Osteocyte (in vitro differentiated cells): ENCODE results near the gene RNF125. TPM values are rescaled to one million over a fixed set of nuclear protein-coding genes. Genes with fewer than 3 reads are reported as not detected.

ENCODE experiments used
- DNase-seq: peaks from one replicate; pipeline ENCODE4 v3.0.0; 2021; ENCODE audit warnings: mixed read lengths; ENCODE audit not compliant: unreplicated experiment; ENCODE audit errors: extremely low spot score
- H3K27ac Mint-ChIP-seq: one replicate; pipeline ENCODE4 v1.8.0; 2021; ENCODE audit warnings: mild to moderate bottlenecking, mixed read lengths; ENCODE audit not compliant: unreplicated experiment
- H3K27me3 Mint-ChIP-seq: one replicate; pipeline ENCODE4 v1.8.0; 2021; ENCODE audit warnings: mixed read lengths; ENCODE audit not compliant: unreplicated experiment
- H3K36me3 Mint-ChIP-seq: one replicate; pipeline ENCODE4 v1.8.0; 2021; ENCODE audit warnings: mixed read lengths; ENCODE audit not compliant: unreplicated experiment
- H3K4me1 Mint-ChIP-seq: one replicate; pipeline ENCODE4 v1.8.0; 2021; ENCODE audit warnings: mixed read lengths; ENCODE audit not compliant: unreplicated experiment
- H3K4me3 Mint-ChIP-seq: one replicate; pipeline ENCODE4 v1.8.0; 2021; ENCODE audit warnings: mild to moderate bottlenecking, moderate library complexity, mixed read lengths; ENCODE audit not compliant: unreplicated experiment
- H3K9me3 Mint-ChIP-seq: one replicate; pipeline ENCODE4 v1.8.0; 2021; ENCODE audit warnings: mixed read lengths; ENCODE audit not compliant: unreplicated experiment
- CTCF ChIP-seq: fragments of 200-600 bp; sonication (generic); IDR thresholded peaks from 2 replicates; pipeline ENCODE4 v1.5.0; 2021; ENCODE audit warnings: antibody characterized with exemption, mild to moderate bottlenecking, moderate library complexity
- total RNA-seq: library from RNA; stranded (reverse); gene quantifications from 2 replicates; pipeline ENCODE4 v1.2.1, GENCODE V29; 2021

RNF125 gene
- total RNA-seq, 1 donor from 2014 or later: 0.13 TPM

GRCh38 chr18:32111706-32112105, 93.1 kb downstream of the RNF125 start:
- Mint-ChIP-seq H3K9me3 (no peaks in the 10 kb centered on the region), H3K4me3 (no peak overlapping the region), H3K36me3 (peaks cover 25% of the 10 kb centered on the region), H3K4me1 (peaks cover 6% of the 10 kb centered on the region), H3K27me3 (no peaks in the 10 kb centered on the region), H3K27ac (no peak overlapping the region)
- no peak for TF ChIP-seq CTCF
- no peak for DNase-seq

GRCh38 chr18:32112826-32113225, 94.2 kb downstream of the RNF125 start:
- Mint-ChIP-seq H3K4me1 (peaks cover 14% of the 10 kb centered on the region), H3K27me3 (no peaks in the 10 kb centered on the region), H3K36me3 (peaks cover 29% of the 10 kb centered on the region), H3K4me3 (no peak overlapping the region), H3K27ac (no peak overlapping the region), H3K9me3 (no peaks in the 10 kb centered on the region)
- TF ChIP-seq CTCF: no peak
- DNase-seq: no peak

- Mint-ChIP-seq H3K4me1 (peaks cover 16% of the 10 kb centered on the region), H3K36me3 (peaks cover 30% of the 10 kb centered on the region), H3K4me3 (no peak overlapping the region), H3K9me3 (no peaks in the 10 kb centered on the region), H3K27ac (no peak overlapping the region), H3K27me3 (no peaks in the 10 kb centered on the region)
- DNase-seq: no peak
- no peak for TF ChIP-seq CTCF
Observed at GRCh38 chr18:32114293-32114942, 95.8 kb downstream of the RNF125 start.

GRCh38 chr18:32122039-32122438, 103.4 kb downstream of the RNF125 start:
- H3K27ac Mint-ChIP-seq: no peak overlapping the region
- H3K27me3 Mint-ChIP-seq: no peaks in the 10 kb centered on the region
- H3K4me3 Mint-ChIP-seq: no peak overlapping the region
- no peak for TF ChIP-seq CTCF
- H3K4me1 Mint-ChIP-seq: peaks cover 13% of the 10 kb centered on the region
- H3K9me3 Mint-ChIP-seq: no peaks in the 10 kb centered on the region
- no peak for DNase-seq
- H3K36me3 Mint-ChIP-seq: peaks cover 17% of the 10 kb centered on the region

Other genes starting within 250 kb of the RNF125 start
- 39.1 and 40.7 TPM in 2 replicates for gene TRAPPC8, start 75.7 kb upstream of the RNF125 start, total RNA-seq
- 19.1 and 19.7 TPM in 2 replicates for gene RNF138, start 73.0 kb downstream of the RNF125 start, total RNA-seq
- gene MEP1B, start 171.2 kb downstream of the RNF125 start, total RNA-seq: not detected in 2 replicates